ENCODE measurements around the gene RARS1.
"Not testable (repeated sequence)": the region's sequence is repeated elsewhere in the genome, so short reads cannot be mapped to it uniquely, and the experiment has no call there.

The RARS1 gene

GRCh38 chr5:168482361-168482760 lies 3.9 kb upstream of the RARS1 start:
- no peak for FAIRE-seq

DNA sequence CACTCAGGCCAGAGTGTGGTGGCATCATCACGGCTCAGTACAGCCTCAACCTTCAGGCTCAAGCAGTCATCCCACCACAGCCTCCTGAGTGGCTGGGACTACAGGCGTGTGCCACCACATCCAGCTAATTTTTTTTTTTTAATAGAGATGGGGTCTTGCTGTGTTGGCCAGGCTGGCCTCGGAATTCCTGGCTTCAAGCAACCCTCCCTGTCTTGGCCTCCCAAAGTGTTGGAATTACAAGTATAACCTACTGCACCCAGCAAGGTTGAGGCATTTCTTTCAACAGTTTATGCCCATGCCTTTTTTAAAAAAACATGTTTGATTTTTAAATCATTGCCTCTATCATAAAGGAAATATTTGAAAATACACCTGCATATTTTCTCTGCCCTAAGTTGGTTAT lies 2.8 kb downstream of the RARS1 start:
- FAIRE-seq: no peak

DNA sequence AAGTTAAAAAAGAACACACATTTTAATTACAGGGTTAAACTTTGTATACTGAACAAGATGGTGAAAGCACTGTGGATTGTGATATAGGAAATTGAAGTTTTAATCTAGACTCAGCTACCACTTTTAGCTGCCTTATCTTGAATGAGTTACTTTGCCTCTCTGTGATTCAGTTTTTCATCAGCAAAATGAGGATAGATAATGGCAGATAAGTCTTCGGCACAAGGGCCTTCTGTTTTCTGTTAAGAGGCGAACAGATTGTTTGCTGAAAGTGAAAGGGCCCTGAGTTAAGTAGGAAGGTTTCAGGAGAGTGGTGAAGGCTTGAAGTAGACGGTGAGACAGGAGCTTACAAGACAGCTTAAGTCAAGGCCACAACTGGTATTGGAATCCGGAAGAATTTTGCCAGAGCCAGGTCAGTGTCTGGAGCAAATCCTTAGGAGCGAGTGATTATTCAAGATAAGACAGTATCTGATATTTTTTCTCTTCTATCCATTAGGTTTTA lies 7.8 kb downstream of the RARS1 start:
- no peak for FAIRE-seq

DNA sequence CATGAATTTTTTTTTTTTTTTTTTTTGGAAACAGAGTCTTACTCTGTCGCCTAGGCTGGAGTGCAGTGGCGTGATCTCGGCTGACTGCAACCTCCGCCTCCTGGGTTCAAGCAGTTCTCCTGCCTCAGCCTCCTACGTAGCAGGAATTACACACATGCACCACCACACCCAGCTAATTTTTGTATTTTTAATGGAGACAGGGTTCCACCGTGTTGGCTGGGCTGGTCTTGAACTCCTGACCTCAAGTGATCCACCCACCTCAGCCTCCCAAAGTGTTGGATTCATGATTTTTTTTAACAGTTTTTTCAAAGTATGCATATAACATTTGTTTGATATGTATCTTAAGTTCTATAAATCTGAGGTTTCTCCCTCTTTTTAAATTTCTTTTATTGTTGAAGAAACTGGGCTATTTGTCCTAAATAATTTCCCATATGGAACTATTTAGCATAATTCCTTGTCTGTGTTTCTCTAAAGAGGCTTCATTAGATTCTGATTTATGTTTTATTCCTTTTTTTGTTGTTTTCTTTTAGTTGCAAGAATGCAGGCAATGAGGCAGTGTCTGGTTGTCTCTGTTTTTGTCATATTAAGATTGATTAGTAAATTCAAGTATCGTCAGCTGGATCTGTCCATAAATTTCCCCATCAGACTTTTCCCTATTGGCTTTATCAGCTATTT lies 16.4 kb downstream of the RARS1 start:
- FAIRE-seq: no peak

GRCh38 chr5:168513861-168514428 lies 27.7 kb downstream of the RARS1 start:
- no peak for FAIRE-seq

DNA sequence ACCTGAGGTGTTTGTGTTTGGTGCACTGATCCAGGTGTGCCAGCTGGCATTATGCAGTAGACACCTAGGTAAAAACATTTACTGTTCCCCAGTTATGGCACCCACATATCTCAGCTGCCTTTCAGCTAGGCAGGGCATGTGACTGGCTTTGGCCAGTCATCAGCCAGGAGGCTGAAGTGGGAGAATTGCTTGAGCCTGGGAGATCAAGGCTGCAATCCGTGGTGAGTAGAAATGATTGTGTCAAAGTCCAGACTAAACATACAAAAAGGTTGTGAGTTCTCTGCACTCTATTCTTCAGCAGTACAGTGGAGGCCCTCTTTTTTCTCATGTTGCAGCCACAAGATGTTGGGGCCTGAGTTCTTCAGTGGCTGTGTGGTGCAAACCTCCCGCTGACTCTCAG lies 39.6 kb downstream of the RARS1 start:
- FAIRE-seq: no peak

DNA sequence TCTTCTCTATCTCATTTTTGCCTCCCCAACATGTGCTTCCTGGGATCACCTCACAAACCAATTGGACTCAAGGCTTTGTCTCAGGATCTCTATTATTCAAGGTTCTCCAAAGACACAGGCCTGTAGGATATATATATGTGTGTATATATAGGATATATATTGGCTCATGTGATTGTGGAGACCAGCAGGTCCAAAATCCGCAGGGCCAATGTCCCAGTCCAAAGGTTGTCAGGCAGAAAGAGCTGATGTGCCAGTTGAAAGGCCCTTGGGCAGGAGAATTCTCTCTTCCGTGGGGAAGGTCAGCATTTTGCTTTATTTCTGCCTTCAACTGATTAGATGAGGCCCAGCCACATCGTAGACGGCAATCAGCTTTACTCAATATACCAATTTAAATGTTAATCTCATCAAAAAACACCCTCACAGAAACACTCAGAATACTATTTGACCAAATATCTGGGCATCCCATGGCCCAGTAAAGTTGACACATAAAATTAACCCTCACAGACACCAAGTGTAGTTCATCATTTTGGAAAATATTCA lies 41.6 kb downstream of the RARS1 start:
- no peak for FAIRE-seq

GRCh38 chr5:168528521-168529373 lies 42.5 kb downstream of the RARS1 start, which contains the start of gene FBLL1:
FBLL1 (plus strand) TSS chr5:168529305; CDS start chr5:168529505, 200 bp downstream.
- no peak for FAIRE-seq

DNA sequence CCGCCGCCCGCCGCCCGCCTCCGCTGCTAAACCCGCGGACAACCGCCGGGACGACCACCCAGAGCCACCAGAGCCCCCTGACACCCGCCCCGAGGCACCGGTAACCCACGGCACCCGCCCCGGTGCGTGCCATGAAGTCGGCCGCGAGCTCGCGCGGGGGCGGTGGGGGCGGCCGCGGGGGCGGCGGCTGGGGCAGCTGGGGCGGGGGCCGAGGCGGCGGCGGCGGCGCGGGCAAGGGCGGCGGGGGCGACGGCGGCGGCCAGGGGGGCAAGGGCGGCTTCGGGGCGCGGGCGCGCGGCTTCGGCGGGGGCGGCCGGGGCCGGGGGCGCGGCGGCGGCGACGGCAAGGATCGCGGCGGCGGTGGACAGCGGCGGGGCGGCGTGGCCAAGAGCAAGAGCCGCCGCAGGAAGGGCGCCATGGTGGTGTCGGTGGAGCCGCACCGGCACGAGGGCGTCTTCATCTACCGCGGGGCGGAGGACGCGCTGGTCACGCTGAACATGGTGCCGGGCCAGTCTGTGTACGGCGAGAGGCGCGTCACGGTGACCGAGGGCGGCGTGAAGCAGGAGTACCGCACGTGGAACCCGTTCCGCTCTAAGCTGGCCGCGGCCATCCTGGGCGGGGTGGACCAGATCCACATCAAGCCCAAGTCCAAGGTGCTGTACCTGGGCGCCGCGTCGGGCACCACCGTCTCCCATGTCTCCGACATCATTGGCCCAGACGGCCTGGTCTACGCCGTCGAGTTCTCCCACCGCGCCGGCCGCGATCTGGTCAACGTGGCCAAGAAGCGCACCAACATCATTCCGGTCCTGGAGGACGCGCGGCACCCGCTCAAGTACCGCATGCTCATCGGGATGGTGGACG lies 43.3 kb downstream of the RARS1 start:
- FAIRE-seq: no peak

DNA sequence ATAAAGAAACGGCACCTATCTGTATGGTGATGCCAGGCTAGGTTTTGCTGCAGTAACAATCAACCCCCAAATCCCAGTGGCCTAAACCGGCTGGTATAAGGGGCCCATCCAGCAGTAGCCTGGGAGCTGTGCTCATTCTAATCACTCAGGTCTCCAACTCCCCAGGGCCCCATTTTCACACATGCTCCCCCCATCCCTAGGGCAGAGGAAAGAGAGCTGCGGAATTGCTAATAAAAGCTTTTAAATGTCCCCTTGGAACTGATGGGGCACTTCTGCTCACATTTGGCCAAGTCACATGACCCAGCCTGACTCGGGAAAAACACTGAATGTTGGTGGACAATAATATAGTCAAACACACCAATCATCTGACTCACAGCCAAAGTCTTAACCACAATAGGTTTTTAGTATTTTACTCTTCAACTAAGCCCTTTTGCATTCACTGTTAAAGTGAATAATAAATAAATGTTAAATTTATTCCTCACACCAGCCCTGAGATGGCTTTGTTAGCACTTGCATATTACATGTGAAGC lies 44.4 kb downstream of the RARS1 start:
- no peak for FAIRE-seq

DNA sequence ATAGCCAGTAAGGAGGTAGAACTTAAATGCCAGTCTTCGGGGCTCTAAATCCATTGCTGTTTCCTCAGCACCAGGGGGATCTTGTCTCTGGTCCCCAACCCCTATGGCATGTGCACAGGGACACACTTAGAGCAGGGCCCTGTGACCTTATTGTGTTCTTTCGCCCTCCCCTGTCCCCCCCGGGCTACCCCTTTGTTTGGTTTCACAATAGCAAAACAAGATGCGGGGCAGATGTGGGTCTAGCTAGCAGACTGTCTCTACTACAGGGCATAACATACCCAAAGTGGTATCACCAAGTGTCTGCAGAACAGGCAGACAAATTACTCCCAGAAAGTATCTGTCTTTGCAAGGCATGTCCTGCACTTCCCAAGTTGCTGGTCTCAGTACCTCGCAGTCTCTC lies 44.9 kb downstream of the RARS1 start:
- FAIRE-seq: no peak

- FAIRE-seq: no peak
These were observed 46.0 kb downstream of the RARS1 start for GRCh38 chr5:168531987-168532864.

DNA sequence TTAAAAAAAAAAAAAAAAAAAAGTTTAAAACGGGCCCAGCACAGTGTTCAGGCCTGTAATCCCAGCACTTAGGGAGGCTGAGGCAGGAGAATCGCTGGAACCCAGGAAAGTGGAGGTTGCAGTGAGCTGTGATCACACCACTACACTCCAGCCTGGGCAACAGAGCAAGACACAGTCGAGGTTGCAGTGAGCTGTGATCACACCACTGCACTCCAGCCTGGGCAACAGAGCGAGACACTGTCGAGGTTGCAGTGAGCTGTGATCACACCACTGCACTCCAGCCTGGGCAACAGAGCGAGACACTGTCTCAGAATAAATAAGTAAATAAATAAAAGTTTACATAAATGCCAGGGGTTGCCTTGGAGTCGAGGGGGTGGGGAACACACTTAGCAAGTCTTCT lies 48.1 kb downstream of the RARS1 start:
- FAIRE-seq: not testable (repeated sequence)

- no peak for FAIRE-seq
These were observed 50.9 kb downstream of the RARS1 start for GRCh38 chr5:168537176-168537575.

DNA sequence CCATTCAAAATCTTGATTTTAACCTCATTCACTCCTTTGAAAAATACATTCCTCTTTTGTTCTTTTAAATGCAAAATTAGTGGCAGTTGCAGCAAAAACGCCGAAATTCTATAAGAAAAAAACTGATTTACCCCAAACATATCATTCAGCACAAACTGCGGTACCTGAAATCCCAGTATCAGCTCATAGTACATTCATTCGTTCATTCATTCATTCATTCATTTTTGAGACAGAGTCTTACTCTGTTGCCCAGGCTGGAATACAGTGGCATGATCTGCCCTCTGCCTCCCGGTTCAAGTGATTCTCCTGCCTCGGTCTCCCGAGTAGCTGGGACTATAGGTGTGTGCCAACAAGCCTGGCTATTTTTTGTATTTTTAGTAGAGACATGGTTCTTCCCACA lies 63.3 kb downstream of the RARS1 start:
- FAIRE-seq: no peak

DNA sequence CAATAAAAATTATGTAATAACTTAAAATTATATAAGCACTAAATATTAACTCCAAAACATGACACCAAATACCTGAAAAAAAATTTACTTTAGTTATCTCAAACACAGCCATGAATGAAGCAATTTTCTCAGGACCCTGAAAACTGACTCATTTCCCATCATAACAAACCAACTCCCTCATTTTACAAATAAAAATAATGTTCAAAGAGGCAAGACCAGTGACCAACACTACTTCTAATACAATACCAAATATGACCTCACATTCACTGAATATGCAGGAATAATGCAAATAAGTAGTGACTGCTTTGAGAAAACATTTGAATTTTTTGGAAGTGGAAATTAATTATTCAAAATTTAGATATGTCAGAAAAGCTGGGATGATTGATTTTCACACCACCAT lies 64.4 kb downstream of the RARS1 start:
- FAIRE-seq: no peak

DNA sequence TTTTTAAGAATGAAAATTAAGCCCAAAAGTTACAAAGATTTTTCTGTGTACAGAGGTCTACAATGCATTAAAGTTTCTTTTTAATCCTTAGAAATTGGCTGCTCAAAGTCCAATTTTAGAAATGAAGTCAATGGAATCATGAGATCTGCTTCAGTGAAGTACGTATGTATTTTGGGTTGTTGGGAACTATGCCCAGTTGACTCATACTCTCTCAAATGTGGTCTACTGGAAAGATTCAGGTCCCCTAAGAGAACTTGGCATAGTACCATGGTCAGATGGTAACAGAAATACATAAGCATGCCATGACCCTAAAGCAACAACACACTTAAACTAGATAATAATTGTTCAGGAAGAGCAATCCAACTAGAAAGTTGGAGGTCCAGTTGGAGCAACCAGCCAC lies 65.9 kb downstream of the RARS1 start:
- no peak for FAIRE-seq

DNA sequence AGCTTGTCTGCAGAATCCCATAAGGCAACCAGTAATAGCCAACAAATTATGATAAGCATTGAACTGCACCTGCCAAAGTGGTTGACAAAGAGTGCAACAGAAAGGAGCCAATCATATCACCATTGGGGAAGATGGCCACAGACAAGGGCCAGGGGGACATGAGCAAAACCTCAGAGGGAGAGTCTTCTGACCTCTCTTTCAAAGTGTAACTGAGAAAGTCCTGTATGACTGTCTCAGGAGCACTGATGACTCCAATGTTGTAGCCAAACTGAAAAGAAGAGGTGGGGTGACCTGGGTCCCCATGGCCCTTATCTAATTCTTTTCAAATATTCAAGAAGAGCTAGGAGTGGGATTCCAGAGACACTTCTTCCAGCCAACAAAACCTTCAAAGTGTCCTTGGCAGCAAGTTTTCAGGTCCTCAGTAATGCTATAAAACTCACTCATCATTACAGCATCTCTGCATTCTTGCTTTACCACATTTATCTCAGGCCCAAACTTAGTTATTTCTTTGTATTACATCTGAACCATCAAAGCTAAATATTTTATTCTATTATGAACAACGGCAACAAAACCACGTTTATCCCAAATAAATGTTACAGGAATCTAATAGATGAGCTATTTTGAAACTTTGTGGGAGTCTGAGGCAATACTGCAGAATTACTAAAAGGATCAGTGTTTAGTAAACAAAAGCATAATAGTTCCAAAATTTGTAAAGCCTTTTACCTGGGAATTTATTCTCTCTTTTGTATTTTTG lies 67.3 kb downstream of the RARS1 start:
- no peak for FAIRE-seq

GRCh38 chr5:168557389-168557788 lies 71.1 kb downstream of the RARS1 start:
- no peak for FAIRE-seq

GRCh38 chr5:168562279-168562678 lies 76.0 kb downstream of the RARS1 start:
- FAIRE-seq: no peak
